H1 (cell line): ENCODE results near the gene DPM2. TPM values are rescaled to one million over a fixed set of nuclear protein-coding genes. Genes with fewer than 3 reads are reported as not detected.

Source experiments
- CTCF ChIA-PET: fragments of 300-600 bp; sonication (Branson Sonifier 250); formaldehyde crosslinking; loops from one replicate; lab custom pipeline; 2021; ENCODE audit not compliant: partially characterized antibody; lab: Charles Lee
- POLR2A ChIA-PET: fragments of 300-600 bp; sonication (Branson Sonifier 250); formaldehyde crosslinking; loops from one replicate; lab custom pipeline; 2021; ENCODE audit warnings: inconsistent platforms; ENCODE audit not compliant: partially characterized antibody; lab: Charles Lee
- DNase-seq, 2 experiments: peaks; one replicate each; pipeline versions ENCODE4 v3.0.0 to v3.0.0-alpha.2; 2010 to 2022; ENCODE audit warnings: low spot score in 2 of 2, low read depth in 1 of 2, mixed read lengths in 1 of 2
- FAIRE-seq: peaks from 2 replicates; lab custom pipeline; 2011; peaks lifted over from hg19 to GRCh38; lab: Jason Lieb, UNC
- H2AFZ ChIP-seq: 2 replicates; pipeline ENCODE4 v1.8.1; 2012; ENCODE audit warnings: low read length, inconsistent platforms
- H2AK5ac ChIP-seq: 2 replicates; pipeline ENCODE4 v1.6.1; 2013; ENCODE audit warnings: low read depth, low read length
- H2BK120ac ChIP-seq: replicated peaks from 2 replicates; pipeline ENCODE3; 2013; ENCODE audit warnings: low read depth, low read length, inconsistent platforms
- H2BK12ac ChIP-seq: 2 replicates; pipeline ENCODE4 v1.6.1; 2013; ENCODE audit warnings: low read depth, low read length
- H2BK15ac ChIP-seq: 2 replicates; pipeline ENCODE4 v1.6.1; 2013; ENCODE audit warnings: low read length
- H2BK20ac ChIP-seq: 2 replicates; pipeline ENCODE4 v1.6.1; 2013; ENCODE audit warnings: low read length
- H2BK5ac ChIP-seq: 2 replicates; pipeline ENCODE4 v1.6.1; 2013; ENCODE audit warnings: low read depth, low read length
- H3K14ac ChIP-seq: 2 replicates; pipeline ENCODE4 v1.6.1; 2013; ENCODE audit warnings: inconsistent platforms; ENCODE audit not compliant: insufficient read length
- H3K18ac ChIP-seq: 2 replicates; pipeline ENCODE4 v1.6.1; 2013; ENCODE audit warnings: low read length; ENCODE audit errors: extremely low read depth
- H3K23ac ChIP-seq: 2 replicates; pipeline ENCODE4 v1.6.1; 2013; ENCODE audit warnings: inconsistent platforms; ENCODE audit not compliant: insufficient read length
- H3K23me2 ChIP-seq: 2 replicates; pipeline ENCODE4 v1.6.1; 2013; ENCODE audit warnings: low read depth, low read length
- H3K27ac ChIP-seq: 2 replicates; pipeline ENCODE4 v1.6.1; 2011; ENCODE audit warnings: low read depth, low read length, inconsistent platforms
- H3K27me3 ChIP-seq, 4 experiments: replicated peaks in 1 of 4; 1 replicate in 1 of 4; 2 replicates in 3 of 4; pipeline versions ENCODE4 v1.6.1 to v1.8.1; 2011 to 2013; ENCODE audit warnings: low read length in 3 of 4, mild to moderate bottlenecking in 3 of 4, inconsistent platforms in 2 of 4, mixed read lengths in 2 of 4, moderate library complexity in 1 of 4; ENCODE audit not compliant: control insufficient read depth in 3 of 4, insufficient read depth in 3 of 4; ENCODE audit errors: extremely low read depth in 1 of 4
- H3K36me3 ChIP-seq, 4 experiments: 2 replicates each; pipeline versions ENCODE4 v1.6.1 to v1.8.1; 2011 to 2013; ENCODE audit warnings: mild to moderate bottlenecking in 4 of 4, low read length in 3 of 4, moderate library complexity in 2 of 4, control low read depth in 1 of 4, inconsistent platforms in 1 of 4; ENCODE audit not compliant: insufficient read depth in 4 of 4, control insufficient read depth in 2 of 4
- H3K4ac ChIP-seq: replicated peaks from 2 replicates; pipeline ENCODE3; 2013; ENCODE audit warnings: low read length, low read depth, mixed read lengths, inconsistent platforms; ENCODE audit not compliant: insufficient read length
- H3K4me1 ChIP-seq, 4 experiments: replicated peaks in 1 of 4; 1 replicate in 1 of 4; 2 replicates in 3 of 4; pipeline versions ENCODE4 v1.6.1 to v1.8.1; 2011 to 2013; ENCODE audit warnings: low read length in 3 of 4, inconsistent platforms in 2 of 4, mixed read lengths in 1 of 4; ENCODE audit not compliant: insufficient read depth in 4 of 4, control insufficient read depth in 3 of 4
- H3K4me2 ChIP-seq, 2 experiments: 2 replicates each; pipeline versions ENCODE4 v1.6.1 to v1.8.1; 2011 to 2013; ENCODE audit warnings: low read depth in 2 of 2, low read length in 2 of 2, control low read depth in 1 of 2, inconsistent platforms in 1 of 2, mild to moderate bottlenecking in 1 of 2; ENCODE audit not compliant: insufficient read depth in 1 of 2
- H3K4me3 ChIP-seq, 4 experiments: fragments of 200-600, 300-600 bp in 1 of 4; sonication (generic), shearing (Covaris generic), sonication (Bioruptor Twin) in 1 of 4; 2 replicates each; pipeline versions ENCODE4 v1.5.1 to v1.8.1; 2011 to 2016; ENCODE audit warnings: low read length in 4 of 4, low read depth in 3 of 4, control low read depth in 2 of 4, inconsistent platforms in 2 of 4, mild to moderate bottlenecking in 2 of 4, mixed read lengths in 1 of 4, moderate library complexity in 1 of 4; ENCODE audit not compliant: insufficient read depth in 2 of 4; ENCODE audit errors: extremely low read depth in 1 of 4
- H3K56ac ChIP-seq: replicated peaks from 2 replicates; pipeline ENCODE3; 2013; ENCODE audit warnings: low read depth, mild to moderate bottlenecking, mixed read lengths, low read length, inconsistent platforms; ENCODE audit not compliant: insufficient read length
- H3K79me1 ChIP-seq: 2 replicates; pipeline ENCODE4 v1.6.1; 2013; ENCODE audit warnings: low read depth, low read length, control low read depth
- H3K79me2 ChIP-seq, 2 experiments: 2 replicates each; pipeline versions ENCODE4 v1.6.1 to v1.8.1; 2012 to 2013; ENCODE audit warnings: low read length in 2 of 2, mild to moderate bottlenecking in 2 of 2, inconsistent platforms in 1 of 2; ENCODE audit not compliant: insufficient read depth in 2 of 2, control insufficient read depth in 1 of 2
- H3K9ac ChIP-seq, 4 experiments: replicated peaks in 1 of 4; 1 replicate in 1 of 4; 2 replicates in 3 of 4; pipeline versions ENCODE4 v1.6.1 to v1.8.1; 2011 to 2013; ENCODE audit warnings: low read depth in 3 of 4, low read length in 3 of 4, control low read depth in 2 of 4, mild to moderate bottlenecking in 2 of 4, moderate library complexity in 2 of 4, inconsistent platforms in 1 of 4; ENCODE audit errors: extremely low read depth in 1 of 4
- H3K9me3 ChIP-seq, 2 experiments: 2 replicates each; pipeline versions ENCODE4 v1.6.1 to v1.8.1; 2012 to 2013; ENCODE audit warnings: mild to moderate bottlenecking in 2 of 2, moderate library complexity in 2 of 2, control low read depth in 1 of 2, inconsistent platforms in 1 of 2, low read depth in 1 of 2, low read length in 1 of 2, mixed read lengths in 1 of 2; ENCODE audit not compliant: insufficient read depth in 2 of 2
- H4K20me1 ChIP-seq, 2 experiments: replicated peaks in 1 of 2; 2 replicates each; pipeline versions ENCODE3 to v1.8.1; 2011 to 2013; ENCODE audit warnings: inconsistent platforms in 2 of 2, low read length in 2 of 2, mild to moderate bottlenecking in 1 of 2; ENCODE audit not compliant: insufficient read depth in 2 of 2, control insufficient read depth in 1 of 2
- H4K5ac ChIP-seq: 2 replicates; pipeline ENCODE4 v1.6.1; 2013; ENCODE audit warnings: low read length, low read depth, mixed read lengths, inconsistent platforms; ENCODE audit not compliant: insufficient read length
- H4K8ac ChIP-seq: 2 replicates; pipeline ENCODE4 v1.8.0; 2013; ENCODE audit warnings: mild to moderate bottlenecking, moderate library complexity, low read length, inconsistent platforms; ENCODE audit not compliant: insufficient read depth; ENCODE audit errors: extremely low read depth
- H4K91ac ChIP-seq: replicated peaks from 2 replicates; pipeline ENCODE3; 2013; ENCODE audit warnings: low read length, mixed read lengths, inconsistent platforms; ENCODE audit not compliant: insufficient read length
- BACH1 ChIP-seq: IDR thresholded peaks from 2 replicates; pipeline ENCODE4 v1.6.1; 2012; ENCODE audit warnings: low read length, improper control_type of control experiment
- CREB1 ChIP-seq: IDR thresholded peaks from 2 replicates; pipeline ENCODE4 v1.6.1; 2012; ENCODE audit warnings: inconsistent platforms
- CTCF ChIP-seq, 3 experiments: IDR thresholded peaks; 1 replicate in 2 of 3; 2 replicates in 1 of 3; pipeline versions ENCODE4 v1.5.1 to v1.6.1; 2011; ENCODE audit warnings: low read length in 3 of 3, mild to moderate bottlenecking in 3 of 3, inconsistent platforms in 2 of 3, low read depth in 1 of 3, moderate library complexity in 1 of 3; ENCODE audit not compliant: insufficient read depth in 1 of 3; ENCODE audit errors: control extremely low read depth in 1 of 3
- GTF2F1 ChIP-seq: IDR thresholded peaks from 2 replicates; pipeline ENCODE4 v1.6.1; 2012; ENCODE audit warnings: low read depth, low read length, improper control_type of control experiment, borderline replicate concordance
- KDM5A ChIP-seq: fragments of 200-600 bp; IDR thresholded peaks from 2 replicates; pipeline ENCODE4 v1.7.1; 2012; ENCODE audit warnings: mild to moderate bottlenecking, low read length, inconsistent platforms, mixed read lengths
- POLR2A ChIP-seq, 2 experiments: IDR thresholded peaks; 1 replicate in 1 of 2; 2 replicates in 1 of 2; pipeline ENCODE4 v1.6.1; 2011; ENCODE audit warnings: low read depth in 2 of 2, low read length in 2 of 2, mild to moderate bottlenecking in 2 of 2; ENCODE audit errors: control extremely low read depth in 1 of 2
- RBBP5 ChIP-seq: IDR thresholded peaks from 2 replicates; pipeline ENCODE4 v1.7.1; 2012; ENCODE audit warnings: low read depth, mild to moderate bottlenecking, inconsistent platforms, low read length, moderate library complexity, borderline replicate concordance
- SP4 ChIP-seq: IDR thresholded peaks from 2 replicates; pipeline ENCODE4 v1.6.1; 2012; ENCODE audit warnings: low read length, inconsistent platforms
- ZNF274 ChIP-seq: IDR thresholded peaks from 2 replicates; pipeline ENCODE4 v1.7.0; 2012; ENCODE audit warnings: low read length, borderline replicate concordance; ENCODE audit errors: extremely low read depth
- WGBS, 2 experiments: shearing (Covaris generic) in 1 of 2; methylation state at CpG; one replicate each; pipeline versions ENCODE4 v1.1.6 to v1.1.7; 2013 to 2015; ENCODE audit warnings: low lambda C conversion rate in 2 of 2, mixed read lengths in 2 of 2, inconsistent platforms in 1 of 2, low coverage in 1 of 2, missing lambda C conversion rate in 1 of 2; ENCODE audit not compliant: insufficient replicate concordance in 2 of 2, insufficient coverage in 1 of 2, insufficient read length in 1 of 2; ENCODE audit errors: extremely low coverage in 1 of 2, missing lambda C conversion rate in 1 of 2; 5-methylcytosine and 5-hydroxymethylcytosine counted together
- polyA plus RNA-seq, 7 experiments: library from polyadenylated mRNA; depleted of rRNA in 3 of 7; stranded (reverse) in 5 of 7; unstranded in 2 of 7; fragments of >200 nt in 5 of 7; fragments of 200-250 nt in 2 of 7; gene quantifications; 1 replicate in 5 of 7; 2 replicates in 1 of 7; 4 replicates in 1 of 7; pipeline versions ENCODE4 v1.2.1 to v1.2.3, GENCODE V29; 2011 to 2013; ENCODE audit warnings: missing spikeins in 2 of 7, mixed read lengths in 2 of 7
- total RNA-seq: library from RNA; stranded (reverse); fragmentation: NEBNext Ultra II Directional; extraction: Animal tissue kit (Norgen Biotek cat#: 25700); gene quantifications from 2 replicates; pipeline ENCODE4 v1.2.1, GENCODE V29; 2021

Gene DPM2
- total and polyA plus RNA-seq, 2 of the 8 experiments (the other 6 are each of a cell fraction or from before 2014, with no cell fraction given), result 45.4 to 95.4 TPM

- H2BK15ac ChIP-seq, result 0 out of 2 replicates have a peak overlapping the region, but pooled peaks have one; percentile 29
- H4K20me1 ChIP-seq, result peaks cover 16 to 39% of the 10 kb centered on the region in 2 experiments
- no peak overlapping the region for H2BK120ac ChIP-seq
- H3K9me3 ChIP-seq, result no peaks in the 10 kb centered on the region
- H2BK20ac ChIP-seq, result no peak overlapping the region
- no peak overlapping the region for H2BK12ac ChIP-seq
- H2AK5ac ChIP-seq, result 0 out of 2 replicates have a peak overlapping the region, but pooled peaks have one; percentile 13
- no peak overlapping the region for H3K4me3 ChIP-seq
- H3K79me1 ChIP-seq, result peaks cover 26% of the 10 kb centered on the region
- no peak overlapping the region for H4K5ac ChIP-seq
- H4K91ac ChIP-seq, result no peak overlapping the region
- no peak overlapping the region; the same call in 1 of the 2 replicates for H2BK5ac ChIP-seq
- no peak overlapping the region for H2AFZ ChIP-seq
- H3K27ac ChIP-seq, result no peak overlapping the region
- H3K27me3 ChIP-seq, result no peaks in the 10 kb centered on the region
- H3K23me2 ChIP-seq, result no peaks in the 10 kb centered on the region
- no peak overlapping the region for H3K18ac ChIP-seq
- H4K8ac ChIP-seq, result no peak overlapping the region
- 93% methylated on average over 18 of the region's 19 CpGs; no CpG with 5 or more reads in 1 of the 2 experiments for WGBS, 2 experiments
- H3K14ac ChIP-seq, result no peak overlapping the region
- H3K56ac ChIP-seq, result no peak overlapping the region
- no peak for FAIRE-seq
- H3K23ac ChIP-seq, result no peak overlapping the region
- peaks cover 0 to 98% of the 10 kb centered on the region in 2 experiments; a peak in 3 of 4 replicates for H3K79me2 ChIP-seq
- no peaks in the 10 kb centered on the region for H3K36me3 ChIP-seq
- no peak for DNase-seq
- CTCF ChIA-PET, result interaction anchor here (0.5 to 35.5 kb wide), 8 partner anchors 9 to 352 kb away, joined by 3 to 825 read pairs (median 4); no protein-coding TSS in a partner anchor
- no peak overlapping the region for H3K4ac ChIP-seq
- POLR2A ChIA-PET, result interaction anchor here (1.5 to 2.3 kb wide), 2 partner anchors 9 to 14 kb away, joined by 6 to 7 read pairs; no protein-coding TSS in a partner anchor
- no peak overlapping the region for H3K4me2 ChIP-seq
- H3K4me1 ChIP-seq, result peaks cover 0 to 47% (median 13%) of the 10 kb centered on the region in 4 experiments; a peak in 5 of 7 replicates
- H3K9ac ChIP-seq, result no peak overlapping the region
- TF ChIP-seq ZNF274, result no peak
- TF ChIP-seq RBBP5, result no peak
- TF ChIP-seq GTF2F1, result no peak
- no peak for TF ChIP-seq CTCF (IDR thresholded peaks at IDR 0.05; ENCODE audit: control extremely low read depth in 1 of 3, insufficient read depth in 1 of 3, low read depth in 1 of 3, low read length in 3 of 3)
- no peak for TF ChIP-seq POLR2A (IDR thresholded peaks at IDR 0.05; ENCODE audit: control extremely low read depth in 1 of 2, low read depth in 2 of 2, low read length in 2 of 2)
- TF ChIP-seq SP4, result no peak
- no peak for TF ChIP-seq BACH1
- TF ChIP-seq CREB1, result no peak
- TF ChIP-seq KDM5A, result no peak
These were observed 25.9 kb upstream of the DPM2 start for GRCh38 chr9:127963359-127964064.
